Transverse colon (tissue), 4 donors: Measurements from ENCODE around the gene PHKG1.
A peak's percentile ranks its signal among the peaks of the same experiment; 100 is the strongest.

ENCODE experiments used
- POLR2A ChIP-seq: fragments of 450-650 bp; IDR thresholded peaks from one replicate; pipeline ENCODE4 v1.6.1; 2016; ENCODE audit warnings: antibody characterized with exemption, mild to moderate bottlenecking, moderate library complexity
- POLR2AphosphoS5 ChIP-seq, 3 donors: sonication (generic); formaldehyde crosslinking; IDR thresholded peaks; one replicate each; pipeline ENCODE4 v1.6.1; 2016; ENCODE audit warnings: antibody characterized with exemption in 3 of 3
- TF ChIP-seq, protein P1 (sequence below), 5 experiments: fragments of 200-600 bp in 3 of 5; fragments of 450-650 bp in 2 of 5; sonication (generic) in 3 of 5; IDR thresholded peaks; 1 replicate in 2 of 5; 2 replicates in 3 of 5; pipeline ENCODE4 v1.5.1; 2016 to 2017; ENCODE audit warnings: antibody characterized with exemption in 5 of 5, inconsistent platforms in 3 of 5, mild to moderate bottlenecking in 2 of 5, moderate library complexity in 1 of 5

DNA sequence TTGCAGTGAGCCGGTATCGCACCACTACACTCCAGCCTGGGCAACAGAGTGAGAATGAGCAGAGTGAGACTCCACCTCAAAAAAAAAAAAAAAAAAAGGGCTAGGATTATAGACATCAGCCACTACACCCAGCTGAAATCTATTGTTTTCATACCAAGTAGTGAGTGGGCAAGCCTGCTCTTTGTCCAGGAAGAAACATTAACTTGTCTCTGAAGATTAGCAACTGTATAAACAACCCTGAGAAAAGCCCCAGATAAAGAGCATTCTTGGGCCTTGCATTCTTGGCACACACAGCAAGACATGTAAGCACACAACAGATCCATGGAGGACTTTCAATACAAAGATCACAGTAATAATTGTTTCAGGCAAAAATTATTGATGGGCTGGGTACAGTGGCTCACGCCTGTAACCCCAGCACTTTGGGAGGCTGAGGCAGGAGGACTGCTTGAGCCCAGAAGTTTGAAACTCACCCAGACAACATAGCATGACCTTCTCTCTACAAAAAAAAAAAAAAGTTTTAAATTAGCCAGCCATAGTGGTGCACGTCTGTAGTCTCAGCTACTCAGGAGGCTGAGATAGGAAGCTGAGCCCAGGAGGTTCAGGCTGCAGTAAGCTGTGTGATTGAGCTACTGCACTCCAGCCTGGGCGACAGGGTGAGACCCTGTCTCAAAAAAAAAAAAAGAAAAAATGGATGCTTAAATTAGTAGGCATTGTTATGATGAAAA lies 45.9 kb downstream of the PHKG1 start:
- TF ChIP-seq POLR2A (no peak), POLR2AphosphoS5 (IDR thresholded peaks at IDR 0.05) (peak in 2 of 3 donors; percentile 16 to 47)
- TF ChIP-seq, protein P1, sequence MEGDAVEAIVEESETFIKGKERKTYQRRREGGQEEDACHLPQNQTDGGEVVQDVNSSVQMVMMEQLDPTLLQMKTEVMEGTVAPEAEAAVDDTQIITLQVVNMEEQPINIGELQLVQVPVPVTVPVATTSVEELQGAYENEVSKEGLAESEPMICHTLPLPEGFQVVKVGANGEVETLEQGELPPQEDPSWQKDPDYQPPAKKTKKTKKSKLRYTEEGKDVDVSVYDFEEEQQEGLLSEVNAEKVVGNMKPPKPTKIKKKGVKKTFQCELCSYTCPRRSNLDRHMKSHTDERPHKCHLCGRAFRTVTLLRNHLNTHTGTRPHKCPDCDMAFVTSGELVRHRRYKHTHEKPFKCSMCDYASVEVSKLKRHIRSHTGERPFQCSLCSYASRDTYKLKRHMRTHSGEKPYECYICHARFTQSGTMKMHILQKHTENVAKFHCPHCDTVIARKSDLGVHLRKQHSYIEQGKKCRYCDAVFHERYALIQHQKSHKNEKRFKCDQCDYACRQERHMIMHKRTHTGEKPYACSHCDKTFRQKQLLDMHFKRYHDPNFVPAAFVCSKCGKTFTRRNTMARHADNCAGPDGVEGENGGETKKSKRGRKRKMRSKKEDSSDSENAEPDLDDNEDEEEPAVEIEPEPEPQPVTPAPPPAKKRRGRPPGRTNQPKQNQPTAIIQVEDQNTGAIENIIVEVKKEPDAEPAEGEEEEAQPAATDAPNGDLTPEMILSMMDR (IDR thresholded peaks at IDR 0.05) = no peak
